GM19372 (cell line): ENCODE measurements around the gene HLA-DQB1.
"Not testable (repeated sequence)": the region's sequence is repeated elsewhere in the genome, so short reads cannot be mapped to it uniquely, and the experiment has no call there.

Experiments
- ATAC-seq: cut with Tn5 transposase; IDR thresholded peaks from one replicate; pipeline ENCODE4 v1.9.1; 2021; ENCODE audit warnings: mild to moderate bottlenecking, low read depth, moderate library complexity; ENCODE audit not compliant: unreplicated experiment

Gene HLA-DQB1

GRCh38 chr6:32629793-32630192 lies 36.7 kb downstream of the HLA-DQB1 start:
- ATAC-seq: not testable (repeated sequence)

DNA sequence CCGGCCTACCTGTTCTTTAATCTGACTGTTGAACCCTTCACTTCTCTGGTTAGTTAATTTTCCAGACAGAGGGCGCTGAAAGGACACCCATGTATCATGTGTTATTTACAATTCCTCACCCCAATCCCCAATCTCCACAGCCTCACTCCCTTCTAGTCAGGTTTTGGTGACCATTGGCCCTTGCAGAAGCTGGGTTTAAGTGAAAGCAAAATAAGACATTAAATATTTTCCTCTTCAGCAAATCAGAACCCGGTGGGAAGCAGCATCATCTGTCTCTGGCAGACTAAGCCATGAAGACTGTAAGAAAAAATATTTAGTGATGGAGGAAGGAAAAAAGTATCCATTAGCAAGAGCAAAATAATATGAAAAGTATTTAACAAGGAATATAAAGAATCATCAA lies 38.6 kb downstream of the HLA-DQB1 start:
- peak; percentile 39 for ATAC-seq

- no peak for ATAC-seq
Observed at GRCh38 chr6:32627249-32627648, 39.2 kb downstream of the HLA-DQB1 start.

- ATAC-seq: no peak
Observed at GRCh38 chr6:32625137-32625536, 41.3 kb downstream of the HLA-DQB1 start.

DNA sequence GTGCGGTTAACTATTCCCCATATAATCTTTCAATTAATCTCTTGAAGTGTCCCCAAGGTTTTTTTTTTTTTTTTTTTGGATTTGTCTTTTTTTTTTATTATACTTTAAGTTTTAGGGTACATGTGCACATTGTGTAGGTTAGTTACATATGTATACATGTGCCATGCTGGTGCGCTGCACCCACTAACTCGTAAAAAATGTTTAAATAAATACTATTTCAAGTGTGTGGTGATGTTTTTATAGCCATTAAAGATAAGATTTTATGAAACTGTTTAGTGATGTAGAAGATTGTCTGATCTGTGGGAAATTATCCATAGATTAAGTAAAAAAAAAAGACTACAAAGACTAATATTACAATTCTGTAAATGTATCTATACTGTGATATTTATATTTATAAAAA lies 41.9 kb downstream of the HLA-DQB1 start:
- ATAC-seq: no peak

GRCh38 chr6:32623693-32624092 lies 42.8 kb downstream of the HLA-DQB1 start:
- no peak for ATAC-seq

GRCh38 chr6:32622545-32623401 lies 43.7 kb downstream of the HLA-DQB1 start:
- peak; percentile 65 for ATAC-seq

GRCh38 chr6:32621372-32621771 lies 45.1 kb downstream of the HLA-DQB1 start:
- ATAC-seq: no peak

GRCh38 chr6:32617751-32618150 lies 48.7 kb downstream of the HLA-DQB1 start:
- no peak for ATAC-seq

GRCh38 chr6:32615885-32616532 lies 50.4 kb downstream of the HLA-DQB1 start:
- ATAC-seq: no peak

DNA sequence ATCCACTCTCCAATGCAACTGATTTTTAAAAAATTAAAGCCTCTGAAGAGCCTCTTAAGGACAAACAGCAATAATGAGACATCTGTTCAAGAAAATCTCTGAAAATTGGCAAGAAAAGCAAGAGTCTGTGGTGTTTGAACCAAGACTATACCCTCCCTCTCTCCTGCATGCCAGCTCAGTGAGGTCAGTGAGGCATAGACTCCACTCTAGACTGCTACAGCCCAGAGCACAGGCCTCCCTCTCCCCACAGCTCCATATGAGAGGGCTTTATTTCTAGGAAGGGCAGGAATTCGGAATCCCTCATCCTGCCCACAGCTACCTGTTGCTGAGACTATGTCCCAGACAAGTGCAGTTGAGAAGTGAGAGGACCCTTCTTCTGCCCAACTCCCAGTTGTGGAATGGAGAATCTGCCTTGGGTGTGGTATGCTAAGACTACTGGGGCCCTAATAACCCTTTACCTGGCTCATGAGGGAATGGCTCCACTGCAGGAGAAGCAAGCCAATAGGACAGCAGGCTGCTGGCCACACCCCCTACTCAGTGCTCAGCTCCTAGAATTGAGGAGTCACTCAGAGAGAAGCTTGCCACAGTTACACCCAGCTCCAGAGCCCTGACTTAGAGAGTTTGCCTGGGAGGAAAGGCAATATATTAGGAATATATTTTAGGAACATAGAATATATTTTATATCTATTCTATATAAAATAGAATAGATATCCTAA lies 51.9 kb downstream of the HLA-DQB1 start:
- no peak for ATAC-seq

DNA sequence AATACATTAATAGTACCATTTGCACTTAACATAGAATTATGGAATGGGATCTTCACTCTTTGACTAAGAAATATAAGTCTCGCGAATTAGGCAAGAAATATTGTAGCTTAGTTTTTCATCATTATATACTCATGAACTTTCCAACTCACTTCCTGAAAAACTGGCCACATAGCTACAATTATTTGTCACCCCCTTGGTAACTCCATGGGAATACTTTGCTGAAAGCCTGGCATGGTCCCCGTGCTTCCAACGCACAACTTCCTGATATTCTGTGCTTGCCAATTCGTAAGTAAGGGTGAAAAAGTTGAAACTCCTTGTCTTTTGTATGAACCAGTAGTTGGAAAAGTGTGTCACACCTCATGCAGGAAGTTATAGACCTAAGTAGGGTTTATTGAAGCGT lies 53.0 kb downstream of the HLA-DQB1 start:
- no peak for ATAC-seq

- no peak for ATAC-seq
Observed at GRCh38 chr6:32610682-32611296, 55.7 kb downstream of the HLA-DQB1 start.

DNA sequence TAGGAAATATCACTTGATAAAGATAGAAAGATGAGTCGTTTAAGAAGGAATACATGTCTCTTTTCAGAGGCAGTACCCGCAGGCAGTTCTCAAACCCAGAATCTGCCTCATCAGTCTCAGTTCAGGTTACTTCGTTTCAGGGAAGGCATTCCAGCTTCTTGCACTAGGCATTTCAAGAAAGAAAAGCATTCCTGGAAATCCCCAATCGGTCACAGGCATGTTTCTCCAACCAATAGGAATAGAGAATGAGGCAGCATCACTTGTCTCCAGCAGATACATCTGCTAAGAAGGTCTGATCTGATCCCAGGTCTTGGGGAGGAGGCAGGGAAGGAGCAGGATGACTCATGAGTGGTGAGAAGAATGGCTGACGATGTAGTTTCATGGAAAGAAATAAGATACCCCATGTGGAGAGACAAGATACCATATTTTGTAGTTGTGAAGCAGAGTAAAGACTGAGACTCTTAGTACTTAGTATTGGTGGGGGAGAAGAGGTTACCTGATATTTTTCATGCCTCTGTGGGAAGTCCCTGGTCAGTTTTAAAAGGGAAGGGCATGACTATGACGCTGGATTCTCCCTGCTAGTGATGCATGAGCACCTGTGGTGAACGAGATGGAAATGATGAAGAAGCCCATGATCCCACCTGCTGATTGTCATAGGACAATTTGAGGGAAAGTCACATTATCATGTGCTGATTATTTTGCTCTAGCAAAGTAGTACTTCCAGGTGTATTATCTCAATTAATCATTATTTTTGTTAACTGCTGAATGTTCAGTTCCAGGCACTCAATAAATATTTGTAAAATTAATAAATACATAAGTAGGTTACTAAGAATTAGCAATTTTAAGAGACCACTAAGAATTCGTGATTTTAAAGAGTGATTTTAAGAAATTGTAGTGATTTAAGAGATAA lies 56.5 kb downstream of the HLA-DQB1 start:
- ATAC-seq: peak; percentile 90
